ENCODE measurements around the gene MIGA2. TPM values are rescaled to one million over a fixed set of nuclear protein-coding genes. Genes with fewer than 3 reads are reported as not detected.

MIGA2 gene
- total RNA-seq, 2 experiments from 2014 or later, result 27.7 to 37.7 TPM

DNA sequence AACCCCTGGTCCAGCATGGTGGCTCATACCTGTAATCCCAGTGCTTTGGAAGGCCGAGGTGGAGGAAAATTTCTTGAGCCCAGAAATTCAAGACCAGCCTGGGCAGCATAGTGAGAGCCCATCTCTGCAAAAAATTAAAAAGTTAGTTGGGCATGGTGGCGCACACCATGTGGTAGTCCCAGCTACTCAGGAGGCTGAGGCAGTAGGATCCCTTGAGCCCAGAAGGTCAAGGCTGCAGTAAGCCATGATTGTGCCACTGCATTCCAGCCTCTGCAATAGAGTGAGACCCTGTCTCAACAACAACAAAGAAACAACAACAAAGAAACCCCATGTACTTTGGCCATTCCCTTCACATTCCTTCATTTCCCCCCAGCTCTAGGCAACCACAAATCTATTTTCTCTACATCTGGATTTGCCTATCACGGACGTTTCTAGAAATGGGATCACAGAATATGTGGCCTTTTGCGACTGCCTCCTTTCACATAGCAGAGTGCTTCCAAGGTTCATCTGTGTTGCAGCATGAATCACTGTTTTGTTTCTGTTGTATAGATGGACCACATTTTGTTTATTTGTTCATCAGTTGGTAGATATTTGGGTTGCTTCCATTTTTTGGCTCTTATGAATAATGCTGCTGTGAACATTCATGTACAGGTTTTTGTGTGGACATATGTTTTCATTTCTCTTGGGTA lies 17.9 kb downstream of the MIGA2 start:
- Histone ChIP-seq H3K4me1 (ENCODE audit: insufficient read depth, low read length, poor library complexity, severe bottlenecking) (no peaks in the 10 kb centered on the region), H3K4me3 (ENCODE audit: low read depth, low read length, poor library complexity, severe bottlenecking) (no peak overlapping the region), H3K36me3 (ENCODE audit: insufficient read depth, low read length) (peaks cover 37% of the 10 kb centered on the region), H2AFZ (ENCODE audit: low read length) (no peak overlapping the region), H4K20me1 (ENCODE audit: insufficient read depth, low read length) (no peaks in the 10 kb centered on the region), H3K4me2 (ENCODE audit: low read length) (no peak overlapping the region), H3K9me2 (ENCODE audit: insufficient read depth, low read length) (no peaks in the 10 kb centered on the region), H3K79me2 (ENCODE audit: insufficient read depth, low read depth, low read length) (no peaks in the 10 kb centered on the region), H3K9me3 (ENCODE audit: low read length) (no peaks in the 10 kb centered on the region), H3K27ac (ENCODE audit: low read depth, low read length, poor library complexity, severe bottlenecking) (no peak overlapping the region)
- POLR2A ChIA-PET, result no interaction called here
- CTCF ChIA-PET (ENCODE audit: unreplicated experiment), result no interaction called here
- no peak for DNase-seq (ENCODE audit: low spot score)
- BruUV-seq (replicated peaks), result no TSS peak
- intact Hi-C loops (cut with micrococcal nuclease; ENCODE audit: unreplicated experiment), result no loop called here
- TF ChIP-seq, protein P1, sequence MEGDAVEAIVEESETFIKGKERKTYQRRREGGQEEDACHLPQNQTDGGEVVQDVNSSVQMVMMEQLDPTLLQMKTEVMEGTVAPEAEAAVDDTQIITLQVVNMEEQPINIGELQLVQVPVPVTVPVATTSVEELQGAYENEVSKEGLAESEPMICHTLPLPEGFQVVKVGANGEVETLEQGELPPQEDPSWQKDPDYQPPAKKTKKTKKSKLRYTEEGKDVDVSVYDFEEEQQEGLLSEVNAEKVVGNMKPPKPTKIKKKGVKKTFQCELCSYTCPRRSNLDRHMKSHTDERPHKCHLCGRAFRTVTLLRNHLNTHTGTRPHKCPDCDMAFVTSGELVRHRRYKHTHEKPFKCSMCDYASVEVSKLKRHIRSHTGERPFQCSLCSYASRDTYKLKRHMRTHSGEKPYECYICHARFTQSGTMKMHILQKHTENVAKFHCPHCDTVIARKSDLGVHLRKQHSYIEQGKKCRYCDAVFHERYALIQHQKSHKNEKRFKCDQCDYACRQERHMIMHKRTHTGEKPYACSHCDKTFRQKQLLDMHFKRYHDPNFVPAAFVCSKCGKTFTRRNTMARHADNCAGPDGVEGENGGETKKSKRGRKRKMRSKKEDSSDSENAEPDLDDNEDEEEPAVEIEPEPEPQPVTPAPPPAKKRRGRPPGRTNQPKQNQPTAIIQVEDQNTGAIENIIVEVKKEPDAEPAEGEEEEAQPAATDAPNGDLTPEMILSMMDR (conservative IDR thresholded peaks at IDR 0.05; ENCODE audit: low read length), result no peak
- no peak for TF ChIP-seq EZH2phosphoT487 (IDR thresholded peaks at IDR 0.05; ENCODE audit: borderline replicate concordance, low read depth, low read length)

DNA sequence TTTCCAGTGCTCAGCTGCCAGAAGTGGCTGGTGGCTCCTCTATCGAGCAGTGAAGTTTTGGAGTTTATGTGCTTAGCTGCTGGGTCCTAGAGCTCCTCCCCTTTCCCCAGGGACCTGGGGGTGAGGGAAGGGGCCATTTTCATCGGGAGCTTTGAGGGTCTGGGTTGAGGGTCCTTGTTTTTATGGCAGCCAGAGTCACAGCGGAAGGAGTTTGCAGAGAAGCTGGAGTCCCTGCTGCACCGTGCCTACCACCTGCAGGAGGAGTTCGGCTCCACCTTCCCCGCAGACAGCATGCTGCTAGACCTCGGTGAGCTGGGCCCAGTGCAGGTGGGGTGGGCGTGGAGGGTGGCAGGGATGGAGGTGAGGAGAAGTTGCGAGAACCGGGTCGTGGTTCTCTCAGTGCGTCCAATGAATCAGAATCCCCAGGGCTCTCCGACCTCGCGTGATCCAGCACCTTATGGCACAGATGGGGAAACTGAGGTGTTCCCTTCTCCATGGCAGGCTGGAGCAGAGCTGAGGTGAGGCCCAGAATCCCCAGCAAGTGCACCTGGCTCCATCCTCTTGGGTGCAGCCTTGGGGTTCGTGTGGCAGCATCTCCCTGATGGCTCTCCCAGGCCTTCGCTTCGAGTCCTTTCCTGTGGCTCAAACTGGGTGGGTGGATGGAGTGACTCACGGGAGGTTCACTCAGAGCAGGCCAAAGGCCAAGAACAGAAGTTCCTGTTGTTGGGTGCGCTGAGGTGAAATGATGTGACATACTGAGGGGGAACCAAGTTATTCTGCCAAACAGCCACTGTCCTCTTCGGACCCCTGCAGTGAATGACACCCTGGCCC lies 22.8 kb downstream of the MIGA2 start:
- Histone ChIP-seq H3K4me2 (ENCODE audit: low read length) (no peak overlapping the region), H3K4me3 (ENCODE audit: low read depth, low read length, poor library complexity, severe bottlenecking) (no peak overlapping the region), H4K20me1 (ENCODE audit: insufficient read depth, low read length) (no peaks in the 10 kb centered on the region), H3K9me2 (ENCODE audit: insufficient read depth, low read length) (no peaks in the 10 kb centered on the region), H3K9me3 (ENCODE audit: low read length) (no peaks in the 10 kb centered on the region), H3K4me1 (ENCODE audit: insufficient read depth, low read length, poor library complexity, severe bottlenecking) (no peaks in the 10 kb centered on the region), H3K36me3 (ENCODE audit: insufficient read depth, low read length) (peaks cover 51% of the 10 kb centered on the region), H2AFZ (ENCODE audit: low read length) (no peak overlapping the region), H3K79me2 (ENCODE audit: insufficient read depth, low read depth, low read length) (no peaks in the 10 kb centered on the region), H3K27ac (ENCODE audit: low read depth, low read length, poor library complexity, severe bottlenecking) (no peak overlapping the region)
- ChIA-PET POLR2A (no interaction called here), CTCF (ENCODE audit: unreplicated experiment) (no interaction called here)
- no peak for DNase-seq (ENCODE audit: low spot score)
- no TSS peak for BruUV-seq (replicated peaks)
- intact Hi-C loops (cut with micrococcal nuclease; ENCODE audit: unreplicated experiment), result no loop called here
- TF ChIP-seq, protein P1 (conservative IDR thresholded peaks at IDR 0.05; ENCODE audit: low read length), result no peak
- no peak for TF ChIP-seq EZH2phosphoT487 (IDR thresholded peaks at IDR 0.05; ENCODE audit: borderline replicate concordance, low read depth, low read length)

Data from OCI-LY7 (cell line).